ENCODE measurements around the gene PKD1.
A peak's percentile ranks its signal among the peaks of the same experiment; 100 is the strongest.

Gene PKD1

GRCh38 chr16:2086106-2086742, 49.5 kb downstream of the PKD1 start:
- Histone ChIP-seq H3K9me3 (ENCODE audit: control insufficient read depth, insufficient read depth, low read depth, low read length) (no peaks in the 10 kb centered on the region), H3K4me1 (ENCODE audit: control insufficient read depth, insufficient read depth, low read length) (no peaks in the 10 kb centered on the region), H3K36me3 (ENCODE audit: control insufficient read depth in 2 of 2, insufficient read depth in 1 of 2, low read length in 2 of 2) (peaks cover 0 to 96% of the 10 kb centered on the region in 2 experiments; a peak in 1 of 3 replicates), H3K4me3 (ENCODE audit: low read depth, low read length) (no peak overlapping the region), H3K27ac (ENCODE audit: extremely low read depth, low read depth, low read length) (no peak overlapping the region)
- POLR2A ChIA-PET, result no interaction called here
- no peak for TF ChIP-seq CTCF (tag by site-specific recombination; IDR thresholded peaks at IDR 0.05)
- TF ChIP-seq ZNF155 (tag by site-specific recombination; IDR thresholded peaks at IDR 0.05), result no peak
- TF ChIP-seq, protein P1, sequence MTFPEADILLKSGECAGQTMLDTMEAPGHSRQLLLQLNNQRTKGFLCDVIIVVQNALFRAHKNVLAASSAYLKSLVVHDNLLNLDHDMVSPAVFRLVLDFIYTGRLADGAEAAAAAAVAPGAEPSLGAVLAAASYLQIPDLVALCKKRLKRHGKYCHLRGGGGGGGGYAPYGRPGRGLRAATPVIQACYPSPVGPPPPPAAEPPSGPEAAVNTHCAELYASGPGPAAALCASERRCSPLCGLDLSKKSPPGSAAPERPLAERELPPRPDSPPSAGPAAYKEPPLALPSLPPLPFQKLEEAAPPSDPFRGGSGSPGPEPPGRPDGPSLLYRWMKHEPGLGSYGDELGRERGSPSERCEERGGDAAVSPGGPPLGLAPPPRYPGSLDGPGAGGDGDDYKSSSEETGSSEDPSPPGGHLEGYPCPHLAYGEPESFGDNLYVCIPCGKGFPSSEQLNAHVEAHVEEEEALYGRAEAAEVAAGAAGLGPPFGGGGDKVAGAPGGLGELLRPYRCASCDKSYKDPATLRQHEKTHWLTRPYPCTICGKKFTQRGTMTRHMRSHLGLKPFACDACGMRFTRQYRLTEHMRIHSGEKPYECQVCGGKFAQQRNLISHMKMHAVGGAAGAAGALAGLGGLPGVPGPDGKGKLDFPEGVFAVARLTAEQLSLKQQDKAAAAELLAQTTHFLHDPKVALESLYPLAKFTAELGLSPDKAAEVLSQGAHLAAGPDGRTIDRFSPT (tag by site-specific recombination; IDR thresholded peaks at IDR 0.05), result peak; percentile 19; the same call in 1 of the 2 replicates
- TF ChIP-seq ATF2 (tag by site-specific recombination; IDR thresholded peaks at IDR 0.05; ENCODE audit: low read depth), result peak; percentile 45; the same call in 1 of the 2 replicates
- no peak for TF ChIP-seq ZNF19 (tag by site-specific recombination; IDR thresholded peaks at IDR 0.05; ENCODE audit: low read depth)
- CTCF ChIA-PET, result interaction anchor here (2.3 kb wide), 1 partner anchor 55 kb away, joined by 9 read pairs; no protein-coding TSS in a partner anchor

- Histone ChIP-seq H3K27ac (ENCODE audit: extremely low read depth, low read depth, low read length) (no peak overlapping the region), H3K4me3 (ENCODE audit: low read depth, low read length) (no peak overlapping the region), H3K4me1 (ENCODE audit: control insufficient read depth, insufficient read depth, low read length) (no peaks in the 10 kb centered on the region), H3K36me3 (ENCODE audit: control insufficient read depth in 2 of 2, insufficient read depth in 1 of 2, low read length in 2 of 2) (peaks cover 0 to 99% of the 10 kb centered on the region in 2 experiments; a peak in 1 of 3 replicates), H3K9me3 (ENCODE audit: control insufficient read depth, insufficient read depth, low read depth, low read length) (no peaks in the 10 kb centered on the region)
- CTCF ChIA-PET, result interaction anchor here (0.8 to 2.3 kb wide), 2 partner anchors 21 to 55 kb away, joined by 5 to 9 read pairs; no protein-coding TSS in a partner anchor
- TF ChIP-seq ZFHX2 (tag by site-specific recombination; conservative IDR thresholded peaks at IDR 0.05) (peak; percentile 89), GLIS1 (tag by site-specific recombination; IDR thresholded peaks at IDR 0.05) (peak; percentile 29; the same call in 1 of the 2 replicates), ZNF600 (tag by site-specific recombination; IDR thresholded peaks at IDR 0.05) (no peak), SP2 (tag by site-specific recombination; IDR thresholded peaks at IDR 0.05) (0 out of 2 replicates have a peak, but pooled peaks have one; percentile 14), KLF17 (tag by site-specific recombination; IDR thresholded peaks at IDR 0.05) (peak; percentile 63; the same call in 1 of the 2 replicates), EGR2 (tag by site-specific recombination; IDR thresholded peaks at IDR 0.05; ENCODE audit: low read depth) (peak; percentile 86), ZNF37A (tag by site-specific recombination; IDR thresholded peaks at IDR 0.05) (no peak), KLF1 (tag by site-specific recombination; IDR thresholded peaks at IDR 0.05) (peak; percentile 69), ZIC2 (tag by site-specific recombination; IDR thresholded peaks at IDR 0.05) (peak; percentile 54)
- POLR2A ChIA-PET, result interaction anchor here (0.6 to 1.6 kb wide), 3 partner anchors 29 to 70 kb away, joined by 3 read pairs; partner anchors contain the start of gene TRAF7
Observed at GRCh38 chr16:2085669-2086068, 50.0 kb downstream of the PKD1 start.
